ENCODE data around the gene TBC1D1. TPM values are rescaled to one million over a fixed set of nuclear protein-coding genes. Genes with fewer than 3 reads are reported as not detected.
A peak's percentile ranks its signal among the peaks of the same experiment; 100 is the strongest.

Gene TBC1D1
- total RNA-seq, 2 donors from 2014 or later = 139 to 220 TPM

GRCh38 chr4:38025665-38026064 is 134.8 kb downstream of the TBC1D1 start:
- Histone ChIP-seq H3K27ac (no peak overlapping the region), H3K4me1 (peaks cover 0 to 13% of the 10 kb centered on the region in 2 donors), H3K36me3 (peaks cover 61% of the 10 kb centered on the region), H3K4me3 (no peak overlapping the region), H3K27me3 (no peaks in the 10 kb centered on the region), H3K9me3 (no peaks in the 10 kb centered on the region)
- TF ChIP-seq CTCF (IDR thresholded peaks at IDR 0.05) = no peak
- DNase-seq (ENCODE audit: low spot score) = no peak

GRCh38 chr4:38026158-38026740 is 135.4 kb downstream of the TBC1D1 start:
- Histone ChIP-seq H3K36me3 (peaks cover 61% of the 10 kb centered on the region), H3K27ac (no peak overlapping the region), H3K27me3 (no peaks in the 10 kb centered on the region), H3K4me1 (peaks cover 0 to 13% of the 10 kb centered on the region in 2 donors), H3K4me3 (no peak overlapping the region), H3K9me3 (no peaks in the 10 kb centered on the region)
- TF ChIP-seq CTCF (IDR thresholded peaks at IDR 0.05) = no peak
- DNase-seq (ENCODE audit: low spot score) = no peak

GRCh38 chr4:38030023-38030422 is 139.1 kb downstream of the TBC1D1 start:
- DNase-seq (ENCODE audit: low spot score) = no peak
- H3K4me3 ChIP-seq = no peak overlapping the region
- TF ChIP-seq CTCF (IDR thresholded peaks at IDR 0.05) = no peak
- H3K27ac ChIP-seq = no peak overlapping the region
- peaks cover 0 to 4% of the 10 kb centered on the region in 2 donors for H3K4me1 ChIP-seq
- H3K36me3 ChIP-seq = peaks cover 55% of the 10 kb centered on the region
- no peaks in the 10 kb centered on the region for H3K9me3 ChIP-seq
- H3K27me3 ChIP-seq = no peaks in the 10 kb centered on the region

GRCh38 chr4:38034986-38035882 is 144.3 kb downstream of the TBC1D1 start:
- H3K36me3 ChIP-seq = peaks cover 46% of the 10 kb centered on the region
- peak; percentile 62 to 77 for TF ChIP-seq CTCF (IDR thresholded peaks at IDR 0.05)
- no peak overlapping the region for H3K4me3 ChIP-seq
- no peak overlapping the region for H3K27ac ChIP-seq
- no peaks in the 10 kb centered on the region for H3K4me1 ChIP-seq
- H3K27me3 ChIP-seq = no peaks in the 10 kb centered on the region
- H3K9me3 ChIP-seq = no peaks in the 10 kb centered on the region
- DNase-seq (ENCODE audit: low spot score) = no peak

GRCh38 chr4:38036548-38036947 is 145.7 kb downstream of the TBC1D1 start:
- TF ChIP-seq CTCF (IDR thresholded peaks at IDR 0.05) = no peak
- Histone ChIP-seq H3K4me1 (no peaks in the 10 kb centered on the region), H3K27me3 (no peaks in the 10 kb centered on the region), H3K4me3 (no peak overlapping the region), H3K9me3 (no peaks in the 10 kb centered on the region), H3K36me3 (peaks cover 33% of the 10 kb centered on the region), H3K27ac (no peak overlapping the region)
- no peak for DNase-seq (ENCODE audit: low spot score)
